ENCODE measurements around the gene SLC30A4. TPM values are rescaled to one million over a fixed set of nuclear protein-coding genes. Genes with fewer than 3 reads are reported as not detected.

The SLC30A4 gene
- total and polyA plus RNA-seq, 2 experiments from 2014 or later = not detected

DNA sequence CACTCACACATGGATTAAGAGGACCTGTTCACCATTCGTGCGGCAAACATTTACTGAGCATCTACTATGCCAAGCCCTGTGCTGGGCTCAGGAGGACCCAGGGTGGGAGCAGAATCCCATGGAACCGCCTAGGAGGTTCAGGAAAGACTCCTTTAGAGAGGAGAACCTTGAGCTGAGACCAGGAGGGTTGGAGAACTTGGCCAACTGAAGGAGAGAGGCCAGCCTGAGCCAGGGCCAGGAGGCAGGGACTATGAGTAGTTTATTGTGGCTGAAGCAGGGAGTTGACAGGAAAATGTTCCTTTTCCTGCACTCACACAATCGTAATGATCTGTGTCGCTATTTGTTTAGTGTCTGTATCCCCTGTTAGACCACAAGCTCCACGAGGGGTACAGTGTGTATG is 71.3 kb downstream of the SLC30A4 start:
- Histone ChIP-seq H3K36me3 (ENCODE audit: insufficient read depth) (no peaks in the 10 kb centered on the region), H4K20me1 (replicated peaks; ENCODE audit: insufficient read depth) (no peaks in the 10 kb centered on the region), H3K4me2 (no peak overlapping the region), H3K4me3 (no peak overlapping the region), H3K79me2 (replicated peaks; ENCODE audit: insufficient read depth) (no peaks in the 10 kb centered on the region), H3K27me3 (ENCODE audit: insufficient read depth) (no peaks in the 10 kb centered on the region), H2AFZ (no peak overlapping the region), H3K9me2 (ENCODE audit: insufficient read depth) (no peaks in the 10 kb centered on the region), H3K4me1 (ENCODE audit: insufficient read depth) (no peaks in the 10 kb centered on the region), H3K27ac (ENCODE audit: low read depth) (no peak overlapping the region), H3F3A (replicated peaks; ENCODE audit: low read depth) (no peaks in the 10 kb centered on the region)
- Mint-ChIP-seq H3K27me3 (ENCODE audit: insufficient read depth, low read depth, poor library complexity) (peaks cover 3% of the 10 kb centered on the region), H3K27ac (no peak overlapping the region), H3K4me1 (peaks cover 7% of the 10 kb centered on the region), H3K4me3 (no peak overlapping the region), H3K9me3 (peaks cover 35% of the 10 kb centered on the region), H3K36me3 (ENCODE audit: low read depth) (peaks cover 16% of the 10 kb centered on the region; the same call in 2 of the 3 replicates)
- TF ChIP-seq STAT1 (IDR thresholded peaks at IDR 0.05; ENCODE audit: unreplicated experiment) (no peak), JUNB (IDR thresholded peaks at IDR 0.05; ENCODE audit: unreplicated experiment) (no peak), ZNF114 (CRISPR knock-in tag; IDR thresholded peaks at IDR 0.05) (no peak), EZH2 (IDR thresholded peaks at IDR 0.05; ENCODE audit: low read depth, unreplicated experiment) (no peak), EZH2phosphoT487 (IDR thresholded peaks at IDR 0.05; ENCODE audit: unreplicated experiment) (no peak), CREB1 (CRISPR knock-in tag; IDR thresholded peaks at IDR 0.05; ENCODE audit: low read depth) (no peak), POLR2AphosphoS5 (IDR thresholded peaks at IDR 0.05; ENCODE audit: low read depth) (no peak)
- TF ChIP-seq, protein P1, sequence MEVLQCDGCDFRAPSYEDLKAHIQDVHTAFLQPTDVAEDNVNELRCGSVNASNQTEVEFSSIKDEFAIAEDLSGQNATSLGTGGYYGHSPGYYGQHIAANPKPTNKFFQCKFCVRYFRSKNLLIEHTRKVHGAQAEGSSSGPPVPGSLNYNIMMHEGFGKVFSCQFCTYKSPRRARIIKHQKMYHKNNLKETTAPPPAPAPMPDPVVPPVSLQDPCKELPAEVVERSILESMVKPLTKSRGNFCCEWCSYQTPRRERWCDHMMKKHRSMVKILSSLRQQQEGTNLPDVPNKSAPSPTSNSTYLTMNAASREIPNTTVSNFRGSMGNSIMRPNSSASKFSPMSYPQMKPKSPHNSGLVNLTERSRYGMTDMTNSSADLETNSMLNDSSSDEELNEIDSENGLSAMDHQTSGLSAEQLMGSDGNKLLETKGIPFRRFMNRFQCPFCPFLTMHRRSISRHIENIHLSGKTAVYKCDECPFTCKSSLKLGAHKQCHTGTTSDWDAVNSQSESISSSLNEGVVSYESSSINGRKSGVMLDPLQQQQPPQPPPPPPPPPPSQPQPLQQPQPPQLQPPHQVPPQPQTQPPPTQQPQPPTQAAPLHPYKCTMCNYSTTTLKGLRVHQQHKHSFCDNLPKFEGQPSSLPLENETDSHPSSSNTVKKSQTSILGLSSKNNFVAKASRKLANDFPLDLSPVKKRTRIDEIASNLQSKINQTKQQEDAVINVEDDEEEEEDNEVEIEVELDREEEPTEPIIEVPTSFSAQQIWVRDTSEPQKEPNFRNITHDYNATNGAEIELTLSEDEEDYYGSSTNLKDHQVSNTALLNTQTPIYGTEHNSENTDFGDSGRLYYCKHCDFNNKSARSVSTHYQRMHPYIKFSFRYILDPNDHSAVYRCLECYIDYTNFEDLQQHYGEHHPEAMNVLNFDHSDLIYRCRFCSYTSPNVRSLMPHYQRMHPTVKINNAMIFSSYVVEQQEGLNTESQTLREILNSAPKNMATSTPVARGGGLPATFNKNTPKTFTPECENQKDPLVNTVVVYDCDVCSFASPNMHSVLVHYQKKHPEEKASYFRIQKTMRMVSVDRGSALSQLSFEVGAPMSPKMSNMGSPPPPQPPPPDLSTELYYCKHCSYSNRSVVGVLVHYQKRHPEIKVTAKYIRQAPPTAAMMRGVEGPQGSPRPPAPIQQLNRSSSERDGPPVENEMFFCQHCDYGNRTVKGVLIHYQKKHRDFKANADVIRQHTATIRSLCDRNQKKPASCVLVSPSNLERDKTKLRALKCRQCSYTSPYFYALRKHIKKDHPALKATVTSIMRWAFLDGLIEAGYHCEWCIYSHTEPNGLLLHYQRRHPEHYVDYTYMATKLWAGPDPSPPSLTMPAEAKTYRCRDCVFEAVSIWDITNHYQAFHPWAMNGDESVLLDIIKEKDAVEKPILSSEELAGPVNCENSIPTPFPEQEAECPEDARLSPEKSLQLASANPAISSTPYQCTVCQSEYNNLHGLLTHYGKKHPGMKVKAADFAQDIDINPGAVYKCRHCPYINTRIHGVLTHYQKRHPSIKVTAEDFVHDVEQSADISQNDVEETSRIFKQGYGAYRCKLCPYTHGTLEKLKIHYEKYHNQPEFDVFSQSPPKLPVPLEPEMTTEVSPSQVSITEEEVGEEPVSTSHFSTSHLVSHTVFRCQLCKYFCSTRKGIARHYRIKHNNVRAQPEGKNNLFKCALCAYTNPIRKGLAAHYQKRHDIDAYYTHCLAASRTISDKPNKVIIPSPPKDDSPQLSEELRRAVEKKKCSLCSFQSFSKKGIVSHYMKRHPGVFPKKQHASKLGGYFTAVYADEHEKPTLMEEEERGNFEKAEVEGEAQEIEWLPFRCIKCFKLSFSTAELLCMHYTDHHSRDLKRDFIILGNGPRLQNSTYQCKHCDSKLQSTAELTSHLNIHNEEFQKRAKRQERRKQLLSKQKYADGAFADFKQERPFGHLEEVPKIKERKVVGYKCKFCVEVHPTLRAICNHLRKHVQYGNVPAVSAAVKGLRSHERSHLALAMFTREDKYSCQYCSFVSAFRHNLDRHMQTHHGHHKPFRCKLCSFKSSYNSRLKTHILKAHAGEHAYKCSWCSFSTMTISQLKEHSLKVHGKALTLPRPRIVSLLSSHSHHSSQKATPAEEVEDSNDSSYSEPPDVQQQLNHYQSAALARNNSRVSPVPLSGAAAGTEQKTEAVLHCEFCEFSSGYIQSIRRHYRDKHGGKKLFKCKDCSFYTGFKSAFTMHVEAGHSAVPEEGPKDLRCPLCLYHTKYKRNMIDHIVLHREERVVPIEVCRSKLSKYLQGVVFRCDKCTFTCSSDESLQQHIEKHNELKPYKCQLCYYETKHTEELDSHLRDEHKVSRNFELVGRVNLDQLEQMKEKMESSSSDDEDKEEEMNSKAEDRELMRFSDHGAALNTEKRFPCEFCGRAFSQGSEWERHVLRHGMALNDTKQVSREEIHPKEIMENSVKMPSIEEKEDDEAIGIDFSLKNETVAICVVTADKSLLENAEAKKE (CRISPR knock-in tag; IDR thresholded peaks at IDR 0.05) = no peak
- TF ChIP-seq, protein P2, sequence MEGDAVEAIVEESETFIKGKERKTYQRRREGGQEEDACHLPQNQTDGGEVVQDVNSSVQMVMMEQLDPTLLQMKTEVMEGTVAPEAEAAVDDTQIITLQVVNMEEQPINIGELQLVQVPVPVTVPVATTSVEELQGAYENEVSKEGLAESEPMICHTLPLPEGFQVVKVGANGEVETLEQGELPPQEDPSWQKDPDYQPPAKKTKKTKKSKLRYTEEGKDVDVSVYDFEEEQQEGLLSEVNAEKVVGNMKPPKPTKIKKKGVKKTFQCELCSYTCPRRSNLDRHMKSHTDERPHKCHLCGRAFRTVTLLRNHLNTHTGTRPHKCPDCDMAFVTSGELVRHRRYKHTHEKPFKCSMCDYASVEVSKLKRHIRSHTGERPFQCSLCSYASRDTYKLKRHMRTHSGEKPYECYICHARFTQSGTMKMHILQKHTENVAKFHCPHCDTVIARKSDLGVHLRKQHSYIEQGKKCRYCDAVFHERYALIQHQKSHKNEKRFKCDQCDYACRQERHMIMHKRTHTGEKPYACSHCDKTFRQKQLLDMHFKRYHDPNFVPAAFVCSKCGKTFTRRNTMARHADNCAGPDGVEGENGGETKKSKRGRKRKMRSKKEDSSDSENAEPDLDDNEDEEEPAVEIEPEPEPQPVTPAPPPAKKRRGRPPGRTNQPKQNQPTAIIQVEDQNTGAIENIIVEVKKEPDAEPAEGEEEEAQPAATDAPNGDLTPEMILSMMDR (conservative IDR thresholded peaks at IDR 0.05; ENCODE audit: low read depth in 2 of 2) = no peak
- TF ChIP-seq, protein P3, sequence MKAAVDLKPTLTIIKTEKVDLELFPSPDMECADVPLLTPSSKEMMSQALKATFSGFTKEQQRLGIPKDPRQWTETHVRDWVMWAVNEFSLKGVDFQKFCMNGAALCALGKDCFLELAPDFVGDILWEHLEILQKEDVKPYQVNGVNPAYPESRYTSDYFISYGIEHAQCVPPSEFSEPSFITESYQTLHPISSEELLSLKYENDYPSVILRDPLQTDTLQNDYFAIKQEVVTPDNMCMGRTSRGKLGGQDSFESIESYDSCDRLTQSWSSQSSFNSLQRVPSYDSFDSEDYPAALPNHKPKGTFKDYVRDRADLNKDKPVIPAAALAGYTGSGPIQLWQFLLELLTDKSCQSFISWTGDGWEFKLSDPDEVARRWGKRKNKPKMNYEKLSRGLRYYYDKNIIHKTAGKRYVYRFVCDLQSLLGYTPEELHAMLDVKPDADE (IDR thresholded peaks at IDR 0.05) = no peak
- no peak for DNase-seq (ENCODE audit: low spot score)
- no peak for ATAC-seq

Measured in GM23338 (cell line).